Hepatocyte (in vitro differentiated cells): ENCODE measurements around the gene OPCML. TPM values are rescaled to one million over a fixed set of nuclear protein-coding genes. Genes with fewer than 3 reads are reported as not detected.
A peak's percentile ranks its signal among the peaks of the same experiment; 100 is the strongest.

Source experiments
- DNase-seq: peaks from one replicate; pipeline ENCODE4 v3.0.0-alpha.2; 2016; ENCODE audit warnings: low spot score
- H2AFZ ChIP-seq: fragments of 200-600 bp; sonication (generic); 2 replicates; pipeline ENCODE4 v1.6.0; 2016; ENCODE audit warnings: antibody characterized with exemption, mild to moderate bottlenecking
- H3K27ac ChIP-seq: fragments of 200-600 bp; sonication (generic); 2 replicates; pipeline ENCODE4 v1.5.1; 2016; ENCODE audit warnings: mild to moderate bottlenecking
- H3K27me3 ChIP-seq: fragments of 200-600 bp; sonication (generic); 2 replicates; pipeline ENCODE4 v1.6.1; 2016
- H3K36me3 ChIP-seq: fragments of 200-600 bp; sonication (generic); replicated peaks from 2 replicates; pipeline ENCODE4 v1.5.1; 2016; ENCODE audit warnings: low read depth; ENCODE audit not compliant: insufficient read depth
- H3K4me1 ChIP-seq: fragments of 200-600 bp; sonication (generic); 2 replicates; pipeline ENCODE4 v1.5.1; 2016; ENCODE audit warnings: mild to moderate bottlenecking, moderate library complexity; ENCODE audit not compliant: insufficient read depth
- H3K4me2 ChIP-seq: fragments of 200-600 bp; sonication (generic); 2 replicates; pipeline ENCODE4 v1.6.0; 2016
- H3K4me3 ChIP-seq: fragments of 200-600 bp; sonication (generic); 2 replicates; pipeline ENCODE4 v1.5.1; 2016; ENCODE audit warnings: mild to moderate bottlenecking
- H3K79me2 ChIP-seq: fragments of 200-600 bp; sonication (generic); 2 replicates; pipeline ENCODE4 v1.6.0; 2017; ENCODE audit warnings: mild to moderate bottlenecking
- H3K9me2 ChIP-seq: fragments of 200-600 bp; sonication (generic); replicated peaks from 2 replicates; pipeline ENCODE4 v1.6.0; 2017; ENCODE audit warnings: mild to moderate bottlenecking; ENCODE audit not compliant: insufficient read depth
- H3K9me3 ChIP-seq: fragments of 200-600 bp; sonication (generic); 2 replicates; pipeline ENCODE4 v1.5.1; 2016; ENCODE audit warnings: low read depth, mild to moderate bottlenecking
- H4K20me1 ChIP-seq: fragments of 200-600 bp; sonication (generic); 2 replicates; pipeline ENCODE4 v1.6.0; 2016; ENCODE audit warnings: mild to moderate bottlenecking; ENCODE audit not compliant: insufficient read depth, poor library complexity, severe bottlenecking
- CTCF ChIP-seq: fragments of 200-600 bp; sonication (generic); IDR thresholded peaks from 2 replicates; pipeline ENCODE4 v1.5.1; 2016; ENCODE audit warnings: antibody characterized with exemption, mild to moderate bottlenecking; ENCODE audit not compliant: poor library complexity
- EZH2 ChIP-seq: fragments of 200-600 bp; sonication (generic); IDR thresholded peaks from 2 replicates; pipeline ENCODE4 v1.6.1; 2016; ENCODE audit warnings: antibody characterized with exemption, mild to moderate bottlenecking, borderline replicate concordance
- EZH2phosphoT487 ChIP-seq: fragments of 200-600 bp; sonication (generic); IDR thresholded peaks from one replicate; pipeline ENCODE4 v1.6.1; 2018; ENCODE audit warnings: antibody characterized with exemption, mild to moderate bottlenecking, low read depth, moderate library complexity; ENCODE audit not compliant: unreplicated experiment, severe bottlenecking
- WGBS: methylation state at CpG from one replicate; pipeline ENCODE4 v1.1.6; 2016; ENCODE audit warnings: low lambda C conversion rate; ENCODE audit errors: missing lambda C conversion rate; 5-methylcytosine and 5-hydroxymethylcytosine counted together
- polyA plus RNA-seq: library from polyadenylated mRNA; unstranded; fragments of >200 nt; fragmentation: Nextera tagmentation; extraction: Ambion mirVana; gene quantifications from 2 replicates; pipeline ENCODE4 v1.2.1, GENCODE V29; 2016
- total RNA-seq: library from RNA; depleted of rRNA; stranded (reverse); fragments of >200 nt; gene quantifications from 2 replicates; pipeline ENCODE4 v1.2.3, GENCODE V29; 2014

The OPCML gene
- total and polyA plus RNA-seq, 2 experiments from 2014 or later = 0.37 to 0.98 TPM

DNA sequence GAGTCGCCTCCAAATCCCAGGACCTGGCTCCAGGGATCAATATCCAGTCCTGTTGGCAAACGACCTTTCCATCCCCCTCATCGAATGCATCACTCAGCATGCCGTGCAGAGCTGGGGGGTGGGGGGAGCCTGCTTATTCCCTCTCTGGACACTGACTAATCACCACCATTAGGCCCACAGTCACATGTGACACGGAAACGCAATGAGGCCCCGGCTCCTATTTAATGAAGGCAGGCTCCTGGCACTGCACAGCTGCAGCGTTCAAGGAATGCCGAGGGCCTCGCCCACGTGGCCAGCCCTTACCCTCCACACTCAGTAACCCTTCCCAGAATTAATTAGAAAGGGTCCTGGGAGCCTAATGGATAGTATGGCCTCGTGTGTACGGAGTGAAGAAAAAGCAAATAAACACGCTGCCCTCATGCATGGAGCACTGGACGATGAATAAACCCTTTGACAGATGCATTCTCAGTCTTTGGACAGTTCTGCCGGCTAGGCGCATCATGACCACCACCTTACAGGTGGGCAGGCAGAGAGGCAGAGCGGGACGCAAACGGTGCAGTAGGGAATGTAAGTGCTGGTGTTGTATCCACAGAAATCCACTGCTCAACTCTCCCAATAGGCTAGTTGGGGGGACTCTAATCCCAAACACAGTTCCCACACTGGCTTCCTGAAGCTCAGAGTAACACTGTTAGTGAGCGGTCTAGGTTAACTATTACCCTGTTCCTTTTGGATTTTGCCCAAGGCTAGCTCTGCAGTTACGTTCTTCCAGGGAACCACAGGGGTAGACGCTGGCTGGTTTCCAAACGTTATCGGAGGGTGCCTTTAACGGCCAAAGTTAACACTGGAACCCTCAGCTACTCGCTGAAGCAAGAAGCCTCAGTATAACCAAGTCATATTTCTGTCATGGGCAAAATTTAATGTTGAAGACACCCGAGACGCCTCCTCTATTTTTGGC is 490.1 kb downstream of the OPCML start:
- no peak for TF ChIP-seq CTCF
- TF ChIP-seq EZH2phosphoT487 = no peak
- Histone ChIP-seq H3K9me3 (no peaks in the 10 kb centered on the region), H3K4me2 (no peak overlapping the region), H2AFZ (no peak overlapping the region), H3K27ac (no peak overlapping the region), H3K27me3 (peaks cover 9% of the 10 kb centered on the region), H3K79me2 (no peaks in the 10 kb centered on the region), H3K9me2 (no peaks in the 10 kb centered on the region), H3K4me3 (no peak overlapping the region), H4K20me1 (no peaks in the 10 kb centered on the region), H3K36me3 (no peaks in the 10 kb centered on the region), H3K4me1 (no peaks in the 10 kb centered on the region)
- no peak for DNase-seq
- WGBS = 77% methylated on average over 29 of the region's 29 CpGs

DNA sequence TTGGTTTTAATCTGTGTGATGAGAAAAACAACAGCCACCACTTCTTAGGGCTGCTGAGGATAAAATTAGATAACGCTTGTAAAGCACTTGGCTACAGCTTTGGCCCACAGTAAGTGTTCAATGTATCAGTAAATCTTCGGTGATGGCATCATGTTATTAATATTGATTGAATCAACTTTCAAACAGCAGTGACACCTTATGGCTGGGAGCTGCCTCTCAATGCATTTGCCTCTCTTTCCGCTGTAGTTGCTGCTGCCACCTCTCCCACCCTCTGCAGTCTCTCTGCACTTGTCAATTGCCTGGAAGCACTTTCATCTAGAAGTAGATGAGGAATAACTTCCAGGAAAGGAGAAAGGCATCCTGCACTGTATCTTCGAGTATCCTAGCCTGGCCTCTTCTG is 491.1 kb downstream of the OPCML start:
- no peak for DNase-seq
- H3K9me2 ChIP-seq = no peaks in the 10 kb centered on the region
- H3K27ac ChIP-seq = no peak overlapping the region
- no peak overlapping the region for H3K4me2 ChIP-seq
- no peaks in the 10 kb centered on the region for H3K79me2 ChIP-seq
- WGBS = 82% methylated on average over 4 of the region's 4 CpGs
- TF ChIP-seq EZH2phosphoT487 = no peak
- no peaks in the 10 kb centered on the region for H3K9me3 ChIP-seq
- H3K4me3 ChIP-seq = no peak overlapping the region
- H4K20me1 ChIP-seq = no peaks in the 10 kb centered on the region
- H2AFZ ChIP-seq = no peak overlapping the region
- H3K4me1 ChIP-seq = no peaks in the 10 kb centered on the region
- no peaks in the 10 kb centered on the region for H3K36me3 ChIP-seq
- H3K27me3 ChIP-seq = peaks cover 8% of the 10 kb centered on the region

DNA sequence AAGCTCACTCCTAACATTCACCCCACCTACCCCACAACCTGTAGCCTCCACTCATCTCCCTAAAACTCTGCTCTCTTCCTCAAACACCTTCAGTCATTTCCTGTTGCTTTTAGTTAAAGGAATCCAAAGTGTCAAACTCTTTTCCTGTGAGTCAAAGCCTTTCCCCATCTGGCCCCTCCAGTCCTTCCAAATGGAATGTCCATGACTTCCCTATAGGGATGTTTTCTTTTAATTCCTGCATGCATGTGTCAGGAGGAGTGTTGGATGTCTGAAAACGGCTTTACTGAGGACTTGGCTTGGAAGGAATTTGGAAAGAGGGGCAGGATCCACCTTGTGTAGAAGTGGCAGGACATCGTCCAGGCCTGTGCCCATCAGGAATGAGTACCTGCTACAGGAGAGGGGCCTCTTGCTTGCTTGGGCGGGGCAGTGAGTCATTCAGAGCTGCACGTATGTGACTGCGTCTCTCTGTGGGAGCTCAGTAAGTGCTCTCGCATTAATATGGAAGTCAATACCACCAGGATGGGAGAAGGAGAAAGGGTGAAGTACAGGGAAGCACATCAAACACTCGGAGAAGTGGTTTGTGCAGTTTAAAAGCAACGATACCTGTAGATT is 491.9 kb downstream of the OPCML start:
- H3K4me1 ChIP-seq = no peaks in the 10 kb centered on the region
- no peaks in the 10 kb centered on the region for H3K9me2 ChIP-seq
- no peaks in the 10 kb centered on the region for H3K9me3 ChIP-seq
- DNase-seq = peak; percentile 41
- peak overlapping the region; percentile 23 for H3K4me2 ChIP-seq
- H3K27me3 ChIP-seq = peaks cover 8% of the 10 kb centered on the region
- H3K27ac ChIP-seq = no peak overlapping the region
- WGBS = 43% methylated on average over 8 of the region's 8 CpGs
- H4K20me1 ChIP-seq = no peaks in the 10 kb centered on the region
- no peak overlapping the region for H3K4me3 ChIP-seq
- H2AFZ ChIP-seq = no peak overlapping the region
- no peaks in the 10 kb centered on the region for H3K36me3 ChIP-seq
- no peak for TF ChIP-seq EZH2
- no peak for TF ChIP-seq EZH2phosphoT487
- no peak for TF ChIP-seq CTCF
- no peaks in the 10 kb centered on the region for H3K79me2 ChIP-seq

- Histone ChIP-seq H3K27me3 (peaks cover 6% of the 10 kb centered on the region), H3K36me3 (no peaks in the 10 kb centered on the region), H2AFZ (no peak overlapping the region), H3K9me2 (no peaks in the 10 kb centered on the region), H3K27ac (no peak overlapping the region), H3K79me2 (no peaks in the 10 kb centered on the region), H3K9me3 (no peaks in the 10 kb centered on the region), H3K4me2 (no peak overlapping the region), H3K4me3 (no peak overlapping the region), H3K4me1 (no peaks in the 10 kb centered on the region), H4K20me1 (no peaks in the 10 kb centered on the region)
- 56% methylated on average over 4 of the region's 4 CpGs for WGBS
- TF ChIP-seq EZH2 (no peak), CTCF (no peak), EZH2phosphoT487 (no peak)
- no peak for DNase-seq
These were observed 493.5 kb downstream of the OPCML start for GRCh38 chr11:133038850-133039249.
